ENCODE results near the gene CCNQ.

DNA sequence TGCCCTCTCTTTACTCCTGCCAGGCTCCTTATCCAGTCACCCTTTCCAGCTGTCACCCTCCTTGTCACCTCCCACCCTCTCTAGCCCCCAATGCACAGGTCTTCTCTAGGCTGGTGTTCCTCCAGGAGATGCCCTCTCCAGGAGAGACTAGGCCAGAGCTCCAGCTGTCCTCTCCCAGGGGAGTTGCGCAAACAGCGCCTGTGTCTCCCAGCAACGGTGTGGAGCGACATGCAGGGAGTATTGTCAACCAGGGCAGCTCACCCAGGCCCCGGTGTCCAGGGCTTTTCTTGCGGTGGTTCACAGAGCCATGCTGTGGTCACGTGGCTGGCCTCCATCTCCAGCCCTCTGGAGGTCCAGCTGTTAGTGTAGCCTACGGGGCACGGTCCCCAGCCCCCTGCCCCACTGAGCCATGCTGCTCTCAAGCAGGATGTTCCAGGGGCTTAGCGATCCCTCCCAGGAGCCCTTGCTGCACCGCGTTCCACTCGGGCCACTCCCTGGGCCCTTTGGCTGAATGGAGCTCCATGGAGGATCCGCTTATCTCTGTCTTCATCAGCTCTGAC lies 34.8 kb downstream of the CCNQ start:
- TF ChIP-seq, protein P1, sequence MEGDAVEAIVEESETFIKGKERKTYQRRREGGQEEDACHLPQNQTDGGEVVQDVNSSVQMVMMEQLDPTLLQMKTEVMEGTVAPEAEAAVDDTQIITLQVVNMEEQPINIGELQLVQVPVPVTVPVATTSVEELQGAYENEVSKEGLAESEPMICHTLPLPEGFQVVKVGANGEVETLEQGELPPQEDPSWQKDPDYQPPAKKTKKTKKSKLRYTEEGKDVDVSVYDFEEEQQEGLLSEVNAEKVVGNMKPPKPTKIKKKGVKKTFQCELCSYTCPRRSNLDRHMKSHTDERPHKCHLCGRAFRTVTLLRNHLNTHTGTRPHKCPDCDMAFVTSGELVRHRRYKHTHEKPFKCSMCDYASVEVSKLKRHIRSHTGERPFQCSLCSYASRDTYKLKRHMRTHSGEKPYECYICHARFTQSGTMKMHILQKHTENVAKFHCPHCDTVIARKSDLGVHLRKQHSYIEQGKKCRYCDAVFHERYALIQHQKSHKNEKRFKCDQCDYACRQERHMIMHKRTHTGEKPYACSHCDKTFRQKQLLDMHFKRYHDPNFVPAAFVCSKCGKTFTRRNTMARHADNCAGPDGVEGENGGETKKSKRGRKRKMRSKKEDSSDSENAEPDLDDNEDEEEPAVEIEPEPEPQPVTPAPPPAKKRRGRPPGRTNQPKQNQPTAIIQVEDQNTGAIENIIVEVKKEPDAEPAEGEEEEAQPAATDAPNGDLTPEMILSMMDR (IDR thresholded peaks at IDR 0.05) = no peak
- no peak for TF ChIP-seq POLR2A (IDR thresholded peaks at IDR 0.05)
- TF ChIP-seq POLR2AphosphoS5 (IDR thresholded peaks at IDR 0.05) = no peak
